ENCODE results near the gene SLC39A11.

DNA sequence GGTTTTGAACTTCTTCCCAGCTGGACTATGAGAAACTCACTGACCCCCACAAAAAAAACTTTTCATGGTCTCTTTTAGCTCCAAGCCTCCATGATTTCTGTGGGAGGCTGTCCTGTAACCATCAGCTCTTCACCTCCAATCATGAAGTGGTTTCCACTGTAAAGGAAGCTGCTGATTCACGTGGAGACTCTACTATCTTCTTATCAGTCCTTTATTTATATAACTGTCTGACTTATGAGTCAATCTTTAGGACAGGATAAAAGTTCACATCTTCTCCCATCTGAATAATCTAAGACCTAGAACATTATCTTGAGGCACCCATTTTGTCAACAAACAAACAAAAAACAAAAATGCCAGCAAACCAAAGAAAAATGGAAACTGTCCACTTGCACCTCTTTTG, 409.9 kb downstream of the SLC39A11 start:
- TF ChIP-seq, protein P1, sequence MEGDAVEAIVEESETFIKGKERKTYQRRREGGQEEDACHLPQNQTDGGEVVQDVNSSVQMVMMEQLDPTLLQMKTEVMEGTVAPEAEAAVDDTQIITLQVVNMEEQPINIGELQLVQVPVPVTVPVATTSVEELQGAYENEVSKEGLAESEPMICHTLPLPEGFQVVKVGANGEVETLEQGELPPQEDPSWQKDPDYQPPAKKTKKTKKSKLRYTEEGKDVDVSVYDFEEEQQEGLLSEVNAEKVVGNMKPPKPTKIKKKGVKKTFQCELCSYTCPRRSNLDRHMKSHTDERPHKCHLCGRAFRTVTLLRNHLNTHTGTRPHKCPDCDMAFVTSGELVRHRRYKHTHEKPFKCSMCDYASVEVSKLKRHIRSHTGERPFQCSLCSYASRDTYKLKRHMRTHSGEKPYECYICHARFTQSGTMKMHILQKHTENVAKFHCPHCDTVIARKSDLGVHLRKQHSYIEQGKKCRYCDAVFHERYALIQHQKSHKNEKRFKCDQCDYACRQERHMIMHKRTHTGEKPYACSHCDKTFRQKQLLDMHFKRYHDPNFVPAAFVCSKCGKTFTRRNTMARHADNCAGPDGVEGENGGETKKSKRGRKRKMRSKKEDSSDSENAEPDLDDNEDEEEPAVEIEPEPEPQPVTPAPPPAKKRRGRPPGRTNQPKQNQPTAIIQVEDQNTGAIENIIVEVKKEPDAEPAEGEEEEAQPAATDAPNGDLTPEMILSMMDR (IDR thresholded peaks at IDR 0.05) = no peak
- no peak for TF ChIP-seq POLR2A (IDR thresholded peaks at IDR 0.05)
